ENCODE measurements around the gene MBOAT2.

MBOAT2 gene

DNA sequence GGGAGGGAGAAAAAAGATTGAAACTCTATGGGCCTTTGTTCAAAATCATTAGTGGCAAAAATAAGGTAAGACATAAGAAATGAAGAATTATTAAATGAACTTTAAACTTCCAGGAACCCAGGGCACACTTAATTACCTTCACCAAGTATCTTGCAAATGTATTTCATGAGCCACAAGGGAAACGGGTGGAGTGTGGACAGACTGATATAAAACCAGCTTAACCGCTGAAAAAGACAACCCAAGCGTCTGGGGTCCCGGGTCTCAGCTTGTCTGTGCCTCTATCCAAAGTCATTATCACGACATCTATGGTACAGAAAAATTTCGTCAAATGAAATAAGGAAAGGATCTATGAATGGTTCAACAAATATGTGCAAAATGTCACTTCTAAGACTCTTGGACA is 13.9 kb upstream of the MBOAT2 start:
- Histone ChIP-seq H3K9ac (ENCODE audit: low read depth, low read length) (no peak overlapping the region), H3K27me3 (ENCODE audit: insufficient read depth, low read length) (no peaks in the 10 kb centered on the region), H3K4me3 (ENCODE audit: low read length) (no peak overlapping the region), H3K4me1 (ENCODE audit: insufficient read depth, low read length) (no peaks in the 10 kb centered on the region), H3K27ac (ENCODE audit: low read depth, low read length) (no peak overlapping the region), H3K9me3 (ENCODE audit: insufficient read depth, low read depth, low read length) (no peaks in the 10 kb centered on the region), H3K36me3 (ENCODE audit: insufficient read depth, low read length) (no peaks in the 10 kb centered on the region)
- WGBS, result 97% methylated on average over 6 of the region's 6 CpGs

- 96% methylated on average over 3 of the region's 3 CpGs for WGBS
- H3K4me3 ChIP-seq (ENCODE audit: low read length), result no peak overlapping the region
- no peaks in the 10 kb centered on the region for H3K9me3 ChIP-seq (ENCODE audit: insufficient read depth, low read depth, low read length)
- no peaks in the 10 kb centered on the region for H3K4me1 ChIP-seq (ENCODE audit: insufficient read depth, low read length)
- H3K27me3 ChIP-seq (ENCODE audit: insufficient read depth, low read length), result no peaks in the 10 kb centered on the region
- H3K9ac ChIP-seq (ENCODE audit: low read depth, low read length), result no peak overlapping the region
- H3K36me3 ChIP-seq (ENCODE audit: insufficient read depth, low read length), result no peaks in the 10 kb centered on the region
- H3K27ac ChIP-seq (ENCODE audit: low read depth, low read length), result no peak overlapping the region
Observed at GRCh38 chr2:9015998-9016397, 12.5 kb upstream of the MBOAT2 start.

- H3K27me3 ChIP-seq (ENCODE audit: insufficient read depth, low read length), result no peaks in the 10 kb centered on the region
Observed at GRCh38 chr2:9013403-9013802, 9.9 kb upstream of the MBOAT2 start.

DNA sequence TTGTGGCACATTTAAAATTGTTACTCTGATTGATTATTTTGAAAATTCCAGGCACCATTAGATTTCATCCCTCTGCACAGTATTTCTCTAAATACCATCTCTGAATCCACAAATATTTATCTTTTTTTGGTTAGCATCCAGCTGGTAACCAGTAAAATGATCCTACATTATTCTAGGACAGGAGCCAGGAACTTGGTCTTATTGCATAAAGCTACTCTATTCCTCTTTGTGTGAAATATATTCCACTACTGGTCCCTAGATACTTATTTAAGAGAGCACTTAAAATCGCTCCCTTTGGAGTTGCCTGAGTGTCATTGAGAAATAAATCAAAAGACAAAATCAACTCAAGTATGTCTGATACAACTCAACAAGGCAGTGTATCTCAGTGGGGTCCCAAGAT is 7.4 kb upstream of the MBOAT2 start:
- 83% methylated on average over 1 of the region's 1 CpG for WGBS
- H3K9ac ChIP-seq (ENCODE audit: low read depth, low read length), result no peak overlapping the region

More at GRCh38 chr2:9013403-9013802, 9.9 kb upstream of the MBOAT2 start:
- H3K27ac ChIP-seq (ENCODE audit: low read depth, low read length), result no peak overlapping the region
- no peak overlapping the region for H3K9ac ChIP-seq (ENCODE audit: low read depth, low read length)
- WGBS, result 93% methylated on average over 1 of the region's 1 CpG
- H3K9me3 ChIP-seq (ENCODE audit: insufficient read depth, low read depth, low read length), result no peaks in the 10 kb centered on the region
- no peaks in the 10 kb centered on the region for H3K4me1 ChIP-seq (ENCODE audit: insufficient read depth, low read length)
- H3K36me3 ChIP-seq (ENCODE audit: insufficient read depth, low read length), result no peaks in the 10 kb centered on the region
- H3K4me3 ChIP-seq (ENCODE audit: low read length), result no peak overlapping the region

DNA sequence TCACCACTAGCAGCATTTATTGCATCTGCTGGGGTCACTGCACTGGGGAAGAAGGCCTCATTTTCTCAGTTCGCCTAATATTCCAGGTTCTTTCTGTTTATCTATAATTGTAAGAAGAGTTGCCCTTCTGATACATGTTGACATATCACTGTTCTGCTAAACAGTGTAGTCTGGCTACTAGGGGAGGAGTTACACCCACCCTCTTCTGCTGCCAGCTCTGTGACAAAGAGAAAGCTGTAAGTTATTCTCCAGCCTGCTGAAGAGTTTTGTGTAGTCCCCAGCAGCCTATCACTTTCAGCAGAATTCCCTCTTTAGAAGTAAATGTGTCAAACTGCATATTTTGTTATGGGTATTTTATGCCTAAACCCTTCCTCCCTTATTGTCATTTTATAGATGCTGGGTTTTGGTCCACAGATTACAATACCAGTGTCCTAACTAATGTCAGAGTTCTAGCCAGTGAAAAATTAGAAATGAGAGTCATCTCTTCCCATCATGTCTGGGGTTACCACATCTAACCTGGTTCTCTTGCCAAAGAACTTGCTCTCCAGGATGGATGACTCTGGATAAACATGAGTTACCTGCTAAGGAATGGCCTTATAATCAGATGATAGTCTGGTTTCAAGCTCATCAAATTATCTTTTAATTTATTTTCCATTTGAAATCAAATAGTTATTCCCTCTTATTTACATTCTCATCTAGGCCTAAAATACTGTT is 5.6 kb upstream of the MBOAT2 start:
- no CpG with 5 or more reads among the region's 1 CpG for whole genome bisulfite sequencing

More for the DNA sequence above, 7.4 kb upstream of the MBOAT2 start:
- Histone ChIP-seq H3K36me3 (ENCODE audit: insufficient read depth, low read length) (no peaks in the 10 kb centered on the region), H3K9me3 (ENCODE audit: insufficient read depth, low read depth, low read length) (no peaks in the 10 kb centered on the region), H3K4me3 (ENCODE audit: low read length) (no peak overlapping the region), H3K27me3 (ENCODE audit: insufficient read depth, low read length) (no peaks in the 10 kb centered on the region), H3K4me1 (ENCODE audit: insufficient read depth, low read length) (no peaks in the 10 kb centered on the region), H3K27ac (ENCODE audit: low read depth, low read length) (no peak overlapping the region)

DNA sequence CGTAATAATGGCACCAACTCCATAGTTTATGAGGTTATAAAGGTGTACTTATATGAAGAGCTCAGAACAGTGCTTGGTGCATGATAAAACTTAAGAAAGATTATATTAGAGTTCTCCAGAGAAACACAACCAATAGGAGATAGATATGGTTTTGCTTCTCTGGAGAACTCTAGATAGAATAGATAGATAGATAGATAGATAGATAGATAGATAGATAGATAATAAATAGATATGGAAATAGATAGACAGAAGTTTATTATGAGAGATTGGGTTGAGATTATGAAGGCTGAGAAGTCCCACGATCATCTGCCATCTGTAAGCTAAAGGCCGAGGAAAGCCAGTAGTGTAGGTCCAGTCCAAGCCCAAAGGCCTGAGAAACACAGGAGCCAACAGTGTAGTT is 2.9 kb upstream of the MBOAT2 start:
- Histone ChIP-seq H3K9ac (ENCODE audit: low read depth, low read length) (no peak overlapping the region), H3K27ac (ENCODE audit: low read depth, low read length) (no peak overlapping the region), H3K4me3 (ENCODE audit: low read length) (no peak overlapping the region), H3K27me3 (ENCODE audit: insufficient read depth, low read length) (peaks cover 12% of the 10 kb centered on the region), H3K9me3 (ENCODE audit: insufficient read depth, low read depth, low read length) (no peaks in the 10 kb centered on the region), H3K4me1 (ENCODE audit: insufficient read depth, low read length) (peaks cover 17% of the 10 kb centered on the region), H3K36me3 (ENCODE audit: insufficient read depth, low read length) (no peaks in the 10 kb centered on the region)
- 97% methylated on average over 3 of the region's 3 CpGs for WGBS

More for the DNA sequence above, 5.6 kb upstream of the MBOAT2 start:
- Histone ChIP-seq H3K27me3 (ENCODE audit: insufficient read depth, low read length) (no peaks in the 10 kb centered on the region), H3K36me3 (ENCODE audit: insufficient read depth, low read length) (no peaks in the 10 kb centered on the region), H3K4me1 (ENCODE audit: insufficient read depth, low read length) (peaks cover 8% of the 10 kb centered on the region), H3K27ac (ENCODE audit: low read depth, low read length) (no peak overlapping the region), H3K4me3 (ENCODE audit: low read length) (no peak overlapping the region), H3K9ac (ENCODE audit: low read depth, low read length) (no peak overlapping the region), H3K9me3 (ENCODE audit: insufficient read depth, low read depth, low read length) (no peaks in the 10 kb centered on the region)

DNA sequence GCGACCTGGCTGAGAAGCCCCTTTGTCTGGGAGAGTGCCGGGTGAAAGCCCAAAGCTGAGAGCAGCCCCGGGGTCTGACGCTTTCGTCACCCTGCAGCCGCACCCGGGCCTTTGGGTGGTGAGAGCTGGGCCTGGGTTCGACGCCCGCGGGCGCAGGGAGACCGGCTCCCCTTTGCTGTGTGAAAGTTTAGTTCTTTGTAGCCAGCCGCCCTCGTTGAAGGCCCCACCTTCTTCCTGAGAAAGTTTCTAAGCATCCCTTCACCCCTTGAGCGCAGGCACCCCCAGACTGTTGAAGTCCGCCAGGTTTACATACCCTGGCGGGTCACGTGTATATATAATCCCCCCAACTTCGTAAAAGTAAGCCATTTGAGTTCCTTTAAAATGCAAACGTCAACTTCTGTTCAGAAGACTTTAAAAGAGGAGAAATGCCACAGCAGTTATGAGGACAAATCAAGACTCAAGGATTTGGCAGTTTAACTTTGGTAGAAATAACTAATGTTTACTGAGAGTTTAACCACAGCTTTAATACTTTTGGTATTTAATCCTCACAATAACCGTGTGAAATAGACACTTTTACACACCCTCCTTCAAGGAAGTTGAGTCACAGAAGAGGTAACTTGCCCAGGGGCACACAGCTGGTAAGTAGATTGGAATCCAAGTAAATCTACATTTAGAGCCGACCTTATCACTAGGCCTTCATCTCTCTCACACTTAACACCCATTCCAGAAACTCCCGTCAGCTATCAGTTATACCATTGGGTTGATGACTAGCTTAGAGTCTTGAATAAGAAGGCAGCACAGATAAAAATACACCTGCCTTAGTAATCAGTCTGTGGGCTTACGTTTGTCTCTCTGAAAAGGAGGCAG is 1.1 kb upstream of the MBOAT2 start:
- Histone ChIP-seq H3K4me3 (ENCODE audit: low read length) (peak overlapping the region; percentile 75), H3K27ac (ENCODE audit: low read depth, low read length) (peak overlapping the region; percentile 85), H3K36me3 (ENCODE audit: insufficient read depth, low read length) (no peaks in the 10 kb centered on the region), H3K27me3 (ENCODE audit: insufficient read depth, low read length) (peaks cover 15% of the 10 kb centered on the region), H3K9ac (ENCODE audit: low read depth, low read length) (peak overlapping the region; percentile 92), H3K9me3 (ENCODE audit: insufficient read depth, low read depth, low read length) (no peaks in the 10 kb centered on the region), H3K4me1 (ENCODE audit: insufficient read depth, low read length) (peaks cover 19% of the 10 kb centered on the region)
- WGBS, result 17% methylated on average over 25 of the region's 25 CpGs

DNA sequence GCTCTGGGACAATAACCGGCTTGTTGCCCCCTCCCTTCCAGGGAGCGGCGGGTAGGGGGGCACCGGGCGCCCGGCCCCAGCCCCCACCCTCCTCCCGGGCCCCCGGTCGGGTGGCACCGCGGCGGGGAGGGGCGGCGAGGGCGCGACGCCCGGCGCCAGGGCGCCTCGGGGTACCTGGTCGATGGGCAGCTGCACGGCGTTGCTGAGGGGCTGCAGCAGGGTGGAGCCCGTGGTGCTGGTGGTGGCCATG is 193 bp downstream of the MBOAT2 start:
- Histone ChIP-seq H3K9ac (ENCODE audit: low read depth, low read length) (peak overlapping the region; percentile 29), H3K4me3 (ENCODE audit: low read length) (peak overlapping the region; percentile 67), H3K9me3 (ENCODE audit: insufficient read depth, low read depth, low read length) (no peaks in the 10 kb centered on the region), H3K27me3 (ENCODE audit: insufficient read depth, low read length) (peaks cover 15% of the 10 kb centered on the region), H3K27ac (ENCODE audit: low read depth, low read length) (no peak overlapping the region), H3K36me3 (ENCODE audit: insufficient read depth, low read length) (no peaks in the 10 kb centered on the region), H3K4me1 (ENCODE audit: insufficient read depth, low read length) (peaks cover 28% of the 10 kb centered on the region)
- under 1% methylated on average over 25 of the region's 25 CpGs for WGBS

- Histone ChIP-seq H3K36me3 (ENCODE audit: insufficient read depth, low read length) (no peaks in the 10 kb centered on the region), H3K27ac (ENCODE audit: low read depth, low read length) (no peak overlapping the region), H3K4me3 (ENCODE audit: low read length) (peak overlapping the region; percentile 67), H3K4me1 (ENCODE audit: insufficient read depth, low read length) (peaks cover 28% of the 10 kb centered on the region), H3K27me3 (ENCODE audit: insufficient read depth, low read length) (peaks cover 15% of the 10 kb centered on the region), H3K9ac (ENCODE audit: low read depth, low read length) (peak overlapping the region; percentile 29), H3K9me3 (ENCODE audit: insufficient read depth, low read depth, low read length) (no peaks in the 10 kb centered on the region)
- WGBS, result under 1% methylated on average over 44 of the region's 44 CpGs
Observed at GRCh38 chr2:9002637-9003365, 683 bp downstream of the MBOAT2 start.

- Histone ChIP-seq H3K27me3 (ENCODE audit: insufficient read depth, low read length) (peaks cover 15% of the 10 kb centered on the region), H3K27ac (ENCODE audit: low read depth, low read length) (no peak overlapping the region), H3K36me3 (ENCODE audit: insufficient read depth, low read length) (no peaks in the 10 kb centered on the region), H3K9ac (ENCODE audit: low read depth, low read length) (no peak overlapping the region), H3K9me3 (ENCODE audit: insufficient read depth, low read depth, low read length) (no peaks in the 10 kb centered on the region), H3K4me1 (ENCODE audit: insufficient read depth, low read length) (peaks cover 29% of the 10 kb centered on the region), H3K4me3 (ENCODE audit: low read length) (peak overlapping the region; percentile 67)
- 14% methylated on average over 7 of the region's 7 CpGs for WGBS
Observed at GRCh38 chr2:9002313-9002636, 1.2 kb downstream of the MBOAT2 start.

DNA sequence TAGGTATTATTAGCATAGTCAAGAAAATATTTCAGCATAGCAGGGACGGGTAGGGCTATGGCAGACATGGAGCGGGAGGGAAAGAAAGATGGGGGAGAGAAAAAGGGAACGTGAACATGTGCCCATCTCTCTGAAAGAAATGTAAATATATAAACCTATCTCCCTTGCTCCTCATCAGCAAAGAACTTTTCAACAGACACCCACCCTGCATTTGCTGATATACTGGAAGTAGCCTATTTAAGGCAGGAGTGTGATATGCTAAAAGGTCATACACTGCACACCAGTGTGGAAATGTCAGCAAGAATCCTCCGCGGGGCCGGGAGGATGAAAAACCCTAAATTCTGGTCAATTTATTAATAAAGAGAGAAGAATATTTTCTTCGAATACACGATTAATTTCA is 1.7 kb downstream of the MBOAT2 start:
- H3K36me3 ChIP-seq (ENCODE audit: insufficient read depth, low read length), result no peaks in the 10 kb centered on the region
- H3K9me3 ChIP-seq (ENCODE audit: insufficient read depth, low read depth, low read length), result no peaks in the 10 kb centered on the region
- H3K9ac ChIP-seq (ENCODE audit: low read depth, low read length), result no peak overlapping the region
- 77% methylated on average over 5 of the region's 8 CpGs for WGBS
- H3K4me1 ChIP-seq (ENCODE audit: insufficient read depth, low read length), result peaks cover 34% of the 10 kb centered on the region
- H3K27me3 ChIP-seq (ENCODE audit: insufficient read depth, low read length), result peaks cover 15% of the 10 kb centered on the region
- H3K27ac ChIP-seq (ENCODE audit: low read depth, low read length), result no peak overlapping the region
- peak overlapping the region; percentile 67; the same call in 1 of the 2 replicates for H3K4me3 ChIP-seq (ENCODE audit: low read length)

Data from HUES64 (cell line).